Right renal cortex interstitium (tissue), 3 donors: Measurements from ENCODE around the gene TPO. TPM values are rescaled to one million over a fixed set of nuclear protein-coding genes. Genes with fewer than 3 reads are reported as not detected.
"Not testable (repeated sequence)": the region's sequence is repeated elsewhere in the genome, so short reads cannot be mapped to it uniquely, and the experiment has no call there.

ENCODE experiments used
- DNase-seq, 3 donors: peaks; one replicate each; pipeline ENCODE4 v3.0.0-alpha.2; 2013; ENCODE audit warnings: low read depth in 3 of 3, low spot score in 2 of 3
- polyA plus RNA-seq, 3 donors: library from polyadenylated mRNA; unstranded; fragments of 120-200 nt; gene quantifications; one replicate each; pipeline ENCODE4 v1.2.1, GENCODE V29; 2013; ENCODE audit not compliant: insufficient read length in 3 of 3

TPO gene
- polyA plus RNA-seq, 3 donors: 0.07 to 0.08 TPM; not detected in 1

- no peak for DNase-seq
Measured at GRCh38 chr2:1548910-1549673, 135.8 kb downstream of the TPO start.

- no peak for DNase-seq
Measured at GRCh38 chr2:1550076-1550475, 136.8 kb downstream of the TPO start.

GRCh38 chr2:1550658-1551316 lies 137.5 kb downstream of the TPO start:
- DNase-seq: no peak

GRCh38 chr2:1551905-1552304 lies 138.6 kb downstream of the TPO start:
- no peak for DNase-seq

- DNase-seq: no peak
Measured at GRCh38 chr2:1552611-1553010, 139.3 kb downstream of the TPO start.

- no peak for DNase-seq
Measured at GRCh38 chr2:1553671-1554295, 140.5 kb downstream of the TPO start.

- no peak for DNase-seq
Measured at GRCh38 chr2:1556286-1556685, 143.0 kb downstream of the TPO start.

GRCh38 chr2:1556776-1557466 lies 143.7 kb downstream of the TPO start:
- no peak for DNase-seq

- no peak for DNase-seq
Measured at GRCh38 chr2:1557467-1557820, 144.2 kb downstream of the TPO start.

- DNase-seq: no peak
Measured at GRCh38 chr2:1559589-1560175, 146.4 kb downstream of the TPO start.

- DNase-seq: no peak
Measured at GRCh38 chr2:1561259-1561658, 148.0 kb downstream of the TPO start.

GRCh38 chr2:1561811-1562421 lies 148.7 kb downstream of the TPO start:
- DNase-seq: no peak

GRCh38 chr2:1563084-1563857 lies 150.0 kb downstream of the TPO start:
- DNase-seq: no peak

GRCh38 chr2:1563943-1564891 lies 151.0 kb downstream of the TPO start:
- DNase-seq: no peak

- no peak for DNase-seq
Measured at GRCh38 chr2:1567556-1568344, 154.5 kb downstream of the TPO start.

- not testable (repeated sequence) for DNase-seq
Measured at GRCh38 chr2:1568345-1568668, 155.0 kb downstream of the TPO start.

GRCh38 chr2:1569879-1570450 lies 156.7 kb downstream of the TPO start:
- no peak for DNase-seq
